Activated naive CD4-positive, alpha-beta T cell treated with anti-CD3 and anti-CD28 coated beads for 36 hours (primary cell): ENCODE measurements around the gene SC5D. TPM values are rescaled to one million over a fixed set of nuclear protein-coding genes. Genes with fewer than 3 reads are reported as not detected.

Experiments used
- CTCF ChIA-PET: fragments of 350-600 bp; sonication (Branson Sonifier 250); formaldehyde crosslinking; loops from one replicate; lab custom pipeline; 2021; ENCODE audit warnings: antibody characterized with exemption; lab: Charles Lee
- DNase-seq: peaks from one replicate; pipeline ENCODE4 v3.0.0-alpha.2; 2020
- H3K27ac Mint-ChIP-seq: one replicate; pipeline ENCODE4 v1.8.0; 2021; ENCODE audit warnings: mild to moderate bottlenecking, mixed read lengths
- H3K27me3 Mint-ChIP-seq: one replicate; pipeline ENCODE4 v1.8.0; 2021; ENCODE audit warnings: low read depth, mixed read lengths
- H3K36me3 Mint-ChIP-seq: one replicate; pipeline ENCODE4 v1.8.0; 2021; ENCODE audit warnings: low read depth, mixed read lengths
- H3K4me1 Mint-ChIP-seq: one replicate; pipeline ENCODE4 v1.8.0; 2021; ENCODE audit warnings: low read depth, mixed read lengths
- H3K4me3 Mint-ChIP-seq: one replicate; pipeline ENCODE4 v1.8.0; 2021; ENCODE audit warnings: mild to moderate bottlenecking, moderate library complexity, mixed read lengths
- H3K9me3 Mint-ChIP-seq: one replicate; pipeline ENCODE4 v1.8.0; 2021; ENCODE audit warnings: mixed read lengths
- intact Hi-C: fragments of 100-400 bp; cut with micrococcal nuclease; formaldehyde crosslinking; loops from one replicate; pipeline ENCODE4 v1.15.1; 2023
- total RNA-seq, 2 experiments: library from RNA; stranded (reverse); gene quantifications; one replicate each; pipeline ENCODE4 v1.2.3, GENCODE V29; 2021

SC5D gene
- total RNA-seq, result 10 to 100 TPM; 29.6 to 31.7 TPM

- CTCF ChIA-PET, result interaction anchor here (1.2 to 2.2 kb wide), 2 partner anchors 42 to 98 kb away, joined by 3 to 5 read pairs; no protein-coding TSS in a partner anchor
- Mint-ChIP-seq H3K9me3 (peaks cover 4% of the 10 kb centered on the region), H3K27ac (peak within 1 kb of the TSS; percentile 95), H3K4me3 (peak within 1 kb of the TSS; percentile 90), H3K27me3 (no peaks in the 10 kb centered on the region), H3K36me3 (no peaks in the 10 kb centered on the region), H3K4me1 (peaks cover 32% of the 10 kb centered on the region)
- intact Hi-C loops, result loop anchor here (1.0 to 2.0 kb wide), 6 partner anchors 16 to 956 kb away; partner anchors contain the start of gene ARHGEF12
- peak; percentile 97 for DNase-seq
Measured at GRCh38 chr11:121292495-121293287, at the start of gene SC5D. Gene SC5D, plus strand, starts transcription at chr11:121292771. Its CDS starts 10,605 bp downstream, at chr11:121303376.

GRCh38 chr11:121244884-121245283 is 47.7 kb upstream of the SC5D start:
- Mint-ChIP-seq H3K27ac (no peak overlapping the region), H3K27me3 (peaks cover 3% of the 10 kb centered on the region), H3K4me1 (no peaks in the 10 kb centered on the region), H3K36me3 (no peaks in the 10 kb centered on the region), H3K9me3 (no peaks in the 10 kb centered on the region), H3K4me3 (no peak overlapping the region)
- intact Hi-C loops, result loop anchor here (5.0 kb wide), 2 partner anchors 77 to 412 kb away; no protein-coding TSS in a partner anchor
- CTCF ChIA-PET, result no interaction called here
- no peak for DNase-seq

GRCh38 chr11:121246021-121246768 is 46.4 kb upstream of the SC5D start:
- intact Hi-C loops, result loop anchor here (5.0 kb wide), 2 partner anchors 76 to 411 kb away; no protein-coding TSS in a partner anchor
- CTCF ChIA-PET, result interaction anchor here (0.7 kb wide), 1 partner anchor 52 kb away, joined by 4 read pairs; no protein-coding TSS in a partner anchor

GRCh38 chr11:121246769-121247035 is 45.9 kb upstream of the SC5D start:
- intact Hi-C loops, result loop anchor here (5.0 kb wide), 2 partner anchors 76 to 411 kb away; no protein-coding TSS in a partner anchor
- Mint-ChIP-seq H3K4me1 (no peaks in the 10 kb centered on the region), H3K4me3 (no peak overlapping the region), H3K27ac (no peak overlapping the region), H3K9me3 (no peaks in the 10 kb centered on the region), H3K36me3 (no peaks in the 10 kb centered on the region), H3K27me3 (no peaks in the 10 kb centered on the region)
- CTCF ChIA-PET, result interaction anchor here (1.1 kb wide), 1 partner anchor 37 kb away, joined by 3 read pairs; no protein-coding TSS in a partner anchor
- no peak for DNase-seq

More at GRCh38 chr11:121246021-121246768, 46.4 kb upstream of the SC5D start:
- DNase-seq, result no peak
- no peak overlapping the region for H3K27ac Mint-ChIP-seq
- H3K9me3 Mint-ChIP-seq, result no peaks in the 10 kb centered on the region
- no peaks in the 10 kb centered on the region for H3K27me3 Mint-ChIP-seq
- H3K4me1 Mint-ChIP-seq, result no peaks in the 10 kb centered on the region
- H3K36me3 Mint-ChIP-seq, result no peaks in the 10 kb centered on the region
- H3K4me3 Mint-ChIP-seq, result no peak overlapping the region

- CTCF ChIA-PET, result no interaction called here
- no peaks in the 10 kb centered on the region for H3K9me3 Mint-ChIP-seq
- H3K27ac Mint-ChIP-seq, result no peak overlapping the region
- H3K4me3 Mint-ChIP-seq, result no peak overlapping the region
- no peak for DNase-seq
- H3K36me3 Mint-ChIP-seq, result no peaks in the 10 kb centered on the region
- no peaks in the 10 kb centered on the region for H3K4me1 Mint-ChIP-seq
- intact Hi-C loops, result loop anchor here (5.0 kb wide), 2 partner anchors 74 to 409 kb away; no protein-coding TSS in a partner anchor
- H3K27me3 Mint-ChIP-seq, result no peaks in the 10 kb centered on the region
Measured at GRCh38 chr11:121248496-121248895, 44.1 kb upstream of the SC5D start.

- Mint-ChIP-seq H3K27me3 (no peaks in the 10 kb centered on the region), H3K4me3 (no peak overlapping the region), H3K36me3 (no peaks in the 10 kb centered on the region), H3K4me1 (no peaks in the 10 kb centered on the region), H3K9me3 (peaks cover 1% of the 10 kb centered on the region), H3K27ac (no peak overlapping the region)
- intact Hi-C loops, result loop anchor here (1.0 to 5.0 kb wide), 4 partner anchors 43 to 408 kb away; partner anchors contain the start of gene SC5D
- no peak for DNase-seq
- CTCF ChIA-PET, result no interaction called here
Measured at GRCh38 chr11:121249039-121249663, 43.4 kb upstream of the SC5D start.

- H3K9me3 Mint-ChIP-seq, result peaks cover 3% of the 10 kb centered on the region
- no peak overlapping the region for H3K27ac Mint-ChIP-seq
- intact Hi-C loops, result no loop called here
- H3K4me3 Mint-ChIP-seq, result no peak overlapping the region
- H3K36me3 Mint-ChIP-seq, result no peaks in the 10 kb centered on the region
- no peak for DNase-seq
- no peaks in the 10 kb centered on the region for H3K4me1 Mint-ChIP-seq
- CTCF ChIA-PET, result interaction anchor here (1.0 to 1.4 kb wide), 3 partner anchors 17 to 340 kb away, joined by 3 to 4 read pairs (median 3); partner anchors contain the start of gene SC5D
- H3K27me3 Mint-ChIP-seq, result no peaks in the 10 kb centered on the region
Measured at GRCh38 chr11:121250843-121251242, 41.7 kb upstream of the SC5D start.

GRCh38 chr11:121253951-121254350 is 38.6 kb upstream of the SC5D start:
- intact Hi-C loops, result no loop called here
- CTCF ChIA-PET, result interaction anchor here (0.7 to 1.8 kb wide), 3 partner anchors 15 to 1020 kb away, joined by 4 to 6 read pairs (median 4); no protein-coding TSS in a partner anchor
- Mint-ChIP-seq H3K36me3 (no peaks in the 10 kb centered on the region), H3K27me3 (no peaks in the 10 kb centered on the region), H3K4me3 (no peak overlapping the region), H3K4me1 (no peaks in the 10 kb centered on the region), H3K27ac (no peak overlapping the region), H3K9me3 (peaks cover 3% of the 10 kb centered on the region)
- no peak for DNase-seq

GRCh38 chr11:121254756-121255155 is 37.8 kb upstream of the SC5D start:
- Mint-ChIP-seq H3K27ac (no peak overlapping the region), H3K4me3 (no peak overlapping the region), H3K36me3 (no peaks in the 10 kb centered on the region), H3K9me3 (peaks cover 3% of the 10 kb centered on the region), H3K27me3 (no peaks in the 10 kb centered on the region), H3K4me1 (no peaks in the 10 kb centered on the region)
- CTCF ChIA-PET, result interaction anchor here (0.8 kb wide), 1 partner anchor 318 kb away, joined by 4 read pairs; no protein-coding TSS in a partner anchor
- no peak for DNase-seq
- intact Hi-C loops, result no loop called here

- peaks cover 3% of the 10 kb centered on the region for H3K9me3 Mint-ChIP-seq
- no peaks in the 10 kb centered on the region for H3K27me3 Mint-ChIP-seq
- no peak overlapping the region for H3K27ac Mint-ChIP-seq
- DNase-seq, result no peak
- intact Hi-C loops, result no loop called here
- CTCF ChIA-PET, result no interaction called here
- H3K36me3 Mint-ChIP-seq, result no peaks in the 10 kb centered on the region
- no peaks in the 10 kb centered on the region for H3K4me1 Mint-ChIP-seq
- H3K4me3 Mint-ChIP-seq, result no peak overlapping the region
Measured at GRCh38 chr11:121255473-121256125, 37.0 kb upstream of the SC5D start.

- H3K36me3 Mint-ChIP-seq, result no peaks in the 10 kb centered on the region
- H3K4me1 Mint-ChIP-seq, result no peaks in the 10 kb centered on the region
- H3K9me3 Mint-ChIP-seq, result peaks cover 3% of the 10 kb centered on the region
- DNase-seq, result no peak
- H3K4me3 Mint-ChIP-seq, result no peak overlapping the region
- CTCF ChIA-PET, result no interaction called here
- intact Hi-C loops, result no loop called here
- no peaks in the 10 kb centered on the region for H3K27me3 Mint-ChIP-seq
- H3K27ac Mint-ChIP-seq, result no peak overlapping the region
Measured at GRCh38 chr11:121257289-121257688, 35.3 kb upstream of the SC5D start.
